Mesenchymal stem cell (in vitro differentiated cells and primary cell): ENCODE results near the gene ITGA4.

ENCODE experiments used
- DNase-seq: peaks from one replicate; pipeline ENCODE4 v3.0.0-alpha.2; 2013
- H2AFZ ChIP-seq: one replicate; pipeline ENCODE4 v1.6.1; 2013; ENCODE audit warnings: low read depth, mild to moderate bottlenecking, control low read depth, inconsistent platforms, low read length, moderate library complexity
- H2AK5ac ChIP-seq: 2 replicates; pipeline ENCODE4 v1.6.1; 2013; ENCODE audit warnings: low read length, moderate library complexity, mild to moderate bottlenecking, inconsistent platforms; ENCODE audit not compliant: severe bottlenecking
- H2BK120ac ChIP-seq: one replicate; pipeline ENCODE4 v1.6.1; 2013; ENCODE audit warnings: low read depth, mild to moderate bottlenecking, inconsistent platforms, low read length, moderate library complexity
- H2BK12ac ChIP-seq, 2 experiments: one replicate each; pipeline ENCODE4 v1.6.1; 2013; ENCODE audit warnings: inconsistent platforms in 2 of 2, low read length in 2 of 2, mild to moderate bottlenecking in 2 of 2, moderate library complexity in 2 of 2, control low read depth in 1 of 2
- H2BK15ac ChIP-seq: one replicate; pipeline ENCODE4 v1.6.1; 2013; ENCODE audit warnings: mild to moderate bottlenecking, low read depth, inconsistent platforms; ENCODE audit not compliant: poor library complexity, severe bottlenecking
- H2BK5ac ChIP-seq: 2 replicates; pipeline ENCODE4 v1.6.1; 2013; ENCODE audit warnings: low read depth, mild to moderate bottlenecking, low read length, control low read depth, inconsistent platforms; ENCODE audit not compliant: poor library complexity, severe bottlenecking
- H3K14ac ChIP-seq, 2 experiments: one replicate each; pipeline ENCODE4 v1.6.1; 2013; ENCODE audit warnings: inconsistent platforms in 2 of 2, low read length in 2 of 2, control low read depth in 1 of 2, mild to moderate bottlenecking in 1 of 2, moderate library complexity in 1 of 2
- H3K18ac ChIP-seq, 2 experiments: one replicate each; pipeline ENCODE4 v1.6.1; 2013; ENCODE audit warnings: inconsistent platforms in 2 of 2, low read length in 2 of 2, control low read depth in 1 of 2, low read depth in 1 of 2, mild to moderate bottlenecking in 1 of 2
- H3K23ac ChIP-seq, 2 experiments: one replicate each; pipeline ENCODE4 v1.6.1; 2013; ENCODE audit warnings: inconsistent platforms in 2 of 2, low read length in 2 of 2, mild to moderate bottlenecking in 2 of 2, moderate library complexity in 2 of 2, control low read depth in 1 of 2
- H3K27ac ChIP-seq: 2 replicates; pipeline ENCODE4 v1.5.1; 2013; ENCODE audit warnings: mild to moderate bottlenecking, moderate library complexity, low read length, control low read depth, inconsistent platforms; ENCODE audit not compliant: poor library complexity, severe bottlenecking
- H3K27me3 ChIP-seq, 2 experiments: 2 replicates each; pipeline versions ENCODE4 v1.6.1 to v1.7.0; 2013; ENCODE audit warnings: low read length in 2 of 2, mild to moderate bottlenecking in 2 of 2, moderate library complexity in 2 of 2, control low read depth in 1 of 2, inconsistent platforms in 1 of 2; ENCODE audit not compliant: control insufficient read depth in 1 of 2, insufficient read depth in 1 of 2
- H3K36me3 ChIP-seq, 2 experiments: 2 replicates each; pipeline versions ENCODE4 v1.6.1 to v1.7.0; 2013; ENCODE audit warnings: low read length in 2 of 2, control low read depth in 1 of 2, inconsistent platforms in 1 of 2, low read depth in 1 of 2, mild to moderate bottlenecking in 1 of 2; ENCODE audit not compliant: insufficient read depth in 2 of 2, control insufficient read depth in 1 of 2
- H3K4ac ChIP-seq, 2 experiments: one replicate each; pipeline ENCODE4 v1.6.1; 2013; ENCODE audit warnings: inconsistent platforms in 2 of 2, low read length in 2 of 2, mild to moderate bottlenecking in 2 of 2, moderate library complexity in 2 of 2, control low read depth in 1 of 2, low read depth in 1 of 2
- H3K4me1 ChIP-seq: 2 replicates; pipeline ENCODE4 v1.6.1; 2013; ENCODE audit warnings: low read depth, low read length, control low read depth; ENCODE audit not compliant: control insufficient read depth, insufficient read depth
- H3K4me2 ChIP-seq: 2 replicates; pipeline ENCODE4 v1.6.1; 2013; ENCODE audit warnings: low read length, mild to moderate bottlenecking, inconsistent platforms; ENCODE audit not compliant: poor library complexity, severe bottlenecking
- H3K4me3 ChIP-seq, 2 experiments: 2 replicates each; pipeline versions ENCODE4 v1.5.1 to v1.7.0; 2013; ENCODE audit warnings: low read length in 2 of 2, mild to moderate bottlenecking in 2 of 2, control low read depth in 1 of 2, low read depth in 1 of 2; ENCODE audit not compliant: insufficient read depth in 1 of 2
- H3K79me1 ChIP-seq: replicated peaks from 2 replicates; pipeline ENCODE4 v1.6.1; 2013; ENCODE audit warnings: mild to moderate bottlenecking, control low read depth, low read length, inconsistent platforms; ENCODE audit not compliant: poor library complexity, severe bottlenecking
- H3K9ac ChIP-seq: 2 replicates; pipeline ENCODE4 v1.7.0; 2013; ENCODE audit warnings: mild to moderate bottlenecking, low read length, moderate library complexity
- H3K9me3 ChIP-seq: 2 replicates; pipeline ENCODE4 v1.7.0; 2013; ENCODE audit warnings: mild to moderate bottlenecking, low read length; ENCODE audit not compliant: control insufficient read depth
- H4K8ac ChIP-seq: one replicate; pipeline ENCODE4 v1.6.1; 2013; ENCODE audit warnings: inconsistent platforms, mild to moderate bottlenecking, low read length, moderate library complexity
- H4K91ac ChIP-seq: one replicate; pipeline ENCODE4 v1.6.1; 2013; ENCODE audit warnings: mild to moderate bottlenecking, low read length, inconsistent platforms
- WGBS: methylation state at CpG from one replicate; pipeline ENCODE4 v1.1.7; 2013; ENCODE audit warnings: mixed read lengths; 5-methylcytosine and 5-hydroxymethylcytosine counted together

The ITGA4 gene

GRCh38 chr2:181440919-181441318 lies 16.3 kb upstream of the ITGA4 start:
- Histone ChIP-seq H3K27ac (no peak overlapping the region), H3K9me3 (no peaks in the 10 kb centered on the region), H3K4me2 (no peak overlapping the region), H3K27me3 (no peaks in the 10 kb centered on the region), H3K18ac (no peak overlapping the region), H2BK120ac (no peak overlapping the region), H3K23ac (no peak overlapping the region), H3K36me3 (no peaks in the 10 kb centered on the region), H2AK5ac (no peak overlapping the region), H2BK12ac (no peak overlapping the region), H2AFZ (no peak overlapping the region), H3K4me3 (no peak overlapping the region), H2BK5ac (no peak overlapping the region), H3K79me1 (no peaks in the 10 kb centered on the region), H3K9ac (no peak overlapping the region), H3K4me1 (no peaks in the 10 kb centered on the region), H3K4ac (no peak overlapping the region), H2BK15ac (no peak overlapping the region), H4K8ac (no peak overlapping the region), H4K91ac (no peak overlapping the region), H3K14ac (no peak overlapping the region)
- 75% methylated on average over 3 of the region's 3 CpGs for WGBS
- DNase-seq: no peak

GRCh38 chr2:181441670-181442069 lies 15.5 kb upstream of the ITGA4 start:
- H2BK15ac ChIP-seq: no peak overlapping the region
- no peak overlapping the region for H3K4ac ChIP-seq
- H3K79me1 ChIP-seq: no peaks in the 10 kb centered on the region
- no peak overlapping the region for H2BK5ac ChIP-seq
- no peak overlapping the region for H3K23ac ChIP-seq
- H3K4me1 ChIP-seq: no peaks in the 10 kb centered on the region
- no peak overlapping the region for H3K14ac ChIP-seq
- DNase-seq: no peak
- no peak overlapping the region for H3K4me3 ChIP-seq
- no peak overlapping the region for H2AFZ ChIP-seq
- no peak overlapping the region for H3K18ac ChIP-seq
- no peak overlapping the region for H2AK5ac ChIP-seq
- no peak overlapping the region for H3K4me2 ChIP-seq
- no peaks in the 10 kb centered on the region for H3K9me3 ChIP-seq
- no peak overlapping the region for H4K91ac ChIP-seq
- H3K27me3 ChIP-seq: no peaks in the 10 kb centered on the region
- no peak overlapping the region for H2BK120ac ChIP-seq
- no peak overlapping the region for H3K27ac ChIP-seq
- 80% methylated on average over 2 of the region's 3 CpGs for WGBS
- no peaks in the 10 kb centered on the region for H3K36me3 ChIP-seq
- H4K8ac ChIP-seq: no peak overlapping the region
- H2BK12ac ChIP-seq: no peak overlapping the region
- H3K9ac ChIP-seq: no peak overlapping the region

- no peak for DNase-seq
- WGBS: 83% methylated on average over 2 of the region's 2 CpGs
- Histone ChIP-seq H2BK12ac (no peak overlapping the region), H4K8ac (no peak overlapping the region), H3K4me1 (no peaks in the 10 kb centered on the region), H3K23ac (no peak overlapping the region), H3K4ac (no peak overlapping the region), H3K14ac (no peak overlapping the region), H2BK120ac (no peak overlapping the region), H3K18ac (no peak overlapping the region), H4K91ac (no peak overlapping the region), H2BK15ac (no peak overlapping the region), H2AK5ac (no peak overlapping the region), H3K36me3 (no peaks in the 10 kb centered on the region), H3K9ac (no peak overlapping the region), H2BK5ac (no peak overlapping the region), H3K4me3 (no peak overlapping the region), H3K27me3 (no peaks in the 10 kb centered on the region), H2AFZ (no peak overlapping the region), H3K9me3 (no peaks in the 10 kb centered on the region), H3K4me2 (no peak overlapping the region), H3K79me1 (no peaks in the 10 kb centered on the region), H3K27ac (no peak overlapping the region)
Observed at GRCh38 chr2:181444654-181445053, 12.5 kb upstream of the ITGA4 start.

- no peak overlapping the region for H2BK12ac ChIP-seq
- H3K9ac ChIP-seq: no peak overlapping the region
- H3K18ac ChIP-seq: no peak overlapping the region
- H3K9me3 ChIP-seq: no peaks in the 10 kb centered on the region
- H2AK5ac ChIP-seq: no peak overlapping the region
- H3K14ac ChIP-seq: no peak overlapping the region
- H3K79me1 ChIP-seq: no peaks in the 10 kb centered on the region
- no peaks in the 10 kb centered on the region for H3K27me3 ChIP-seq
- no peak overlapping the region for H4K8ac ChIP-seq
- H3K4ac ChIP-seq: no peak overlapping the region
- no peaks in the 10 kb centered on the region for H3K36me3 ChIP-seq
- no peak overlapping the region for H3K27ac ChIP-seq
- no peak overlapping the region for H2AFZ ChIP-seq
- no peak overlapping the region for H3K4me3 ChIP-seq
- H3K4me1 ChIP-seq: no peaks in the 10 kb centered on the region
- H3K4me2 ChIP-seq: no peak overlapping the region
- H2BK120ac ChIP-seq: no peak overlapping the region
- 98% methylated on average over 4 of the region's 4 CpGs for WGBS
- H2BK5ac ChIP-seq: no peak overlapping the region
- H2BK15ac ChIP-seq: no peak overlapping the region
- no peak overlapping the region for H3K23ac ChIP-seq
- no peak for DNase-seq
- H4K91ac ChIP-seq: no peak overlapping the region
Observed at GRCh38 chr2:181446985-181447384, 10.2 kb upstream of the ITGA4 start.
